Skin of body (tissue), 2 donors: ENCODE results near the gene SLC2A5. TPM values are rescaled to one million over a fixed set of nuclear protein-coding genes. Genes with fewer than 3 reads are reported as not detected.
"Not testable (repeated sequence)": the region's sequence is repeated elsewhere in the genome, so short reads cannot be mapped to it uniquely, and the experiment has no call there.

Experiments used
- DNase-seq: peaks from one replicate; lab custom pipeline; 2025; lab: John Stamatoyannopoulos, UW
- total RNA-seq: library from RNA; depleted of rRNA; stranded (reverse); fragments of >200 nt; gene quantifications from one replicate; pipeline ENCODE4 v1.2.3, GENCODE V29; 2014

SLC2A5 gene
- total RNA-seq, 1 donor from 2014 or later, result 9.1 TPM

DNA sequence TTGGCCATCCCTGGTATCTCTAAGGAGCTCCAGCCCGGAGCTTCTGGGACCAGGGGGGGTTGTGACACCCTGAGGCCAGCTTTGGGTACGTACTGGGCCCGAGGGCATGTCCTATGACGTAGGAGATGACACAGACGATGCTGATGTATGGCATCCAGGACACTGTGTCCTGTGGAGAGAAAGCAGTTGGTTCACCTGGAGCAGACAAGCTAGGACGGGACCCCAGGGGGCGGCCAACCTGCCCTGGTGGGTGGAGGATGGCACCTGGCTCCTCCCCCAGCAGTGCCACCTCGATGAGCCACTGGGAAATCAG lies 31.1 kb downstream of the SLC2A5 start:
- no peak for DNase-seq

DNA sequence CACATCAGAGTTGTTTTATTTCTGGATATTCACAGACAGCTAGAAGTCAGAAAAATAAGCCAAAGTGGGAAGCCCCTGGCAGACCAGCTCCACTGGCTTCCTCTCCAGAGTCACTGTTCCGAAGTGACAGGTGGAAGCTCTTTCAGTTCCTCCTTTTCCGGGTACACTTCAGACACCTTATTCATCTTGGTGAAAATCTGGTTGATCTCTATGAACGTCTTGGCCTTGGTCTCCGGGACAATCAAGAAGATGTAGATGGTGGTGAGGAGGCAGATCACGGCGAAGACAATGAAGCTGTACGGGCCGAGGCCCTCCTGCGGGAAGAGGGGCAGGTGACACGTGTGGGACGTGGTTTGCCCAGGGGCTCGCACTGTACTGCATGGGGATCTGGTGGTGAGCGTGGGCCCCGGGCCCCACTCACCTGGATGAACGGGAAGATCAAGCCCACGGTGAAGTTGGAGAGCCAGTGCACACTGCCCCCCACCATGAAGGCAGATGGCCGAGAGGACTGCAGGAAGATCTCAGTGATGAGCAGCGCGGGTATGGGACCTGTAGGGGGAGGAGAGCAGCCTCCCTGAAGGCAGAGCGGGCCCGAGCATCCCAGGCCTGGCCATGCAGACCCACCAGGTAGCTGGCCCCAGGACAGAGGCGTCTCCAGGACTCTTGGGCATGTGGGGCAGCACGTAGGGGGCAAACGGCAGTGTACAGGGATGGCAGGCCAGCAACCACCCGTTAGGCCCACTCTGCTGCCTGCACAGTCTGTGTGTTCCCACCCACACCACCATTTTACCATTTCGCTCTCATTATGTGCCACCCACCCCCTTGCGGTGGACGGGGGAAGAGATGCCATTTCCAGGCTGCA lies 31.7 kb downstream of the SLC2A5 start:
- no peak for DNase-seq

DNA sequence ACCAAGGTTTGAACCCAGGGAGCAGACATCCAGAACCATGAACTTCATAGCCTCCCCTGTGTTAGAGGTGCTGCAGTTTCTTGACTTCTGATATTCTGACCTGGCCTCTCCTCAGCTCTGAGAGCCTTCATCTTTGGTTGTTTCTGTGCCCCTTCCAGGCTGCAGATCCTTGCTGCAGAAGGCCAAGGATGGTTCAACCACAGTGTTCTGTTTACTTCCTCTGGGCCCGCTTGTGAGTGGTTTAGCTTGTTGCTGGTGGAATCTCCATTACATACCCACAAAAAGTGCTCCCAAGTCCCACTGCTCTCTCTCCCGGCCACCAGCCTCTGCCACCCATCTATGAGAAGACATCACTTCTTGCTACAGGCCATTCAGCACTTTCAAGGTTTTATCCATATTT lies 34.2 kb downstream of the SLC2A5 start:
- no peak for DNase-seq

DNA sequence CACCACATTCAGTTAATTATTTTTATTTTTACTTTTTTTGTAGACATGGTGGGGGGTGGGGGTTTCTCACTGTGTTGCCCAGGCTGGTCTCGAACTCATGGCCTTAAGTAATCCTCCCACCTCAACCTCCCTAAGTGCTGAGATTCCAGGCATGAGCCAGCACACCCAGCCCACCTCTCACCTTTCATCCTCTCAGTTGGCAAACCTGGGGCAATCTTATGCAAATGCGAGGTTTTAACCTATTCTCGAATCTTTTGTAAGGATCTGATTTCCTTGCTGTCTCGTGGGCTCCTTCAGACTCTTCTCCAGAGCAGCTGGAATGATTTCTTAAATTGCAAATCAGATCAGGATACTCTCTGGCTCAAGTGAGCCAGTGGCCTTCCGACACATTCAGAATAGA lies 36.1 kb downstream of the SLC2A5 start:
- DNase-seq, result no peak

DNA sequence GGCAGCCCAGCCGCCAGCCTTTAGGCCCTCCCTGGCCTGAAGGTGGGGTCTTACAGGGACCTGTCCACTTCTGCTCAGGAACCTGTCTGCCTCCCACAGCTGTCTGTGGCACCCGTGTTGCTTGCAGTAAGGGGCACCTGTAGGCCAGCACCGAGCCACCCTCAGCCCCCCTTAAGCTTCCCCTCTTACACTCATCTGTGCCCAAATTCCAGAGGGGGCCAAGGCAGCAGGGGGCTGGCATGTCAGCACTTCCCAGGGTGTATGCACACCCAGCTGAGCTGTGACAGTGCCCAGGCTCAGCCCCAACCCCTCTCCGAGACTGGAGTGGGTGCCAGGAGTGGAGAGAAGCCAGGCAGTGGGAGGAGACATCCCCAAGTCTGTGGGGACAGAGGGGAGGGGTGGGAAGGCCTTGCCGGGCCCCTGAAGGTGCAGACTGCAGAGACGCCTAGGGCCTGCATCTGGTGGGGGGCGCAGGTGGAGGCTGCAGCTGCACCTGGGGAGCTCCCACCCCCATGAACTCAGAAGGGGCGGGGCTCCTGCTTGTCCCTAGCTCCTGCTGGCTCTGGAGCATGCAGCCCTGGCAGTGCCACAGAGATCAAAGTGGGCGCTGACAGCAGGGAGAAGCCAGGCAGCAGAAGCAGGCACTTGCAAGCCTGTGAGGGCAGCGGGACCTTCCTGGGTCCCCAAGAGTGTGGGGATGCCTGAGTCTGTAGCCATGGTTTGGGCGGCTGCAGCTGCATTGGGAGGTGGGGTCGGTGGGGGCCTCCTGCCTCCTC lies 37.8 kb downstream of the SLC2A5 start:
- DNase-seq, result no peak

DNA sequence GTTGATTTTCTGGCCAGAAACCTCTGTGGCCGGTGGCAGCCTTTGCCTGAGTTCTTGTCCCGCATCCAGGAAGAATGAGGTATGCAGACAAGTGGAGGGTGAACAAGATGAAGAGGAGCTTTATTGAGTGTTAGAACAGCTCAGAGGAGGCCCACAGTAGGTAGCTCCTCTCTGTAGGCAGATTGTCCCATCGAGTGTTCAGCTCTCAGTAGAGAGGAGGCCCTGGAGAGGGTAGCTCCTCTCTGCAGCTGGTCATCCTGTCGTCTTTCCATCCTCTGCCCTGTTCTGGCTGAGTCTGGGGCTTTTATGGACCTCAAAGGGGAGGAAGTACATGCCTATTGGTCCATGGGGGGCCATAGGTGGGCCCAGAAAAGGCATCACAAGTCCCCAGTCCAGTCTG lies 38.4 kb downstream of the SLC2A5 start:
- DNase-seq, result not testable (repeated sequence)

DNA sequence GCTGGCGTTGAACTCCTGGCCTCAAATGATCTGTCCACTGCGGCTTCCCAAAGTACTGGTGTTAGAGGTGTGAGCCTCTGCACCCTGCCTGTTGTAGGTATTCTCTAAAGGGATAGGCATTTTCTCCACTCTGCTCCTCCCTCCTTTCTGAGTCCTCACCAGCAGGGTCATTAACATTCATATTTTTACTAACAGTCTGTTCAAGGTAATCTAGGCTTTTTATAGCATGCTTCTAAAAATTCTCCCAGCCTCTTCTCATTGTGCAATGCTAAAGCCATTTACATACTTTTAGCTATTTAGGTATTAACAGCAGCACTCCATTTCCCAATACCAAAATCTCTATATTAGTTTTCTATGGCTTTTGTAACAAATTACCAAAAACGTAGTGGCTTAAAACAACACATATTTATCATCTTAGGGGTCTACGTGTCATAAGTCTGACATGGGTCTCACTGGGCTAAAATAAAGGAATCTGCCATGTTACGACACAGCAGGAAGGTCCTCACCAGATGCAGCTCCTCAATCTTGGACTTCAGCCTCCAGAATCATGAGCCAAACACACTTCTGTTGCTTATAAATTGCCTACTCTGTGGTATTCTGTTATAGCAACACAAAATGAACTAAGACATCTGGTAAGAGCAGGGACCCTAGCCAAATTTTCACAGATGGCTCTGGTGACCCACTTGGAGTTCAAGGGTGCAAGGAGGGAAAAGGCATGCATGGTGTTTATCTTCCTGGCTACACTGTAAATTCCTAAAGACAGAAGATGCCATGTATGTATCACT lies 40.3 kb downstream of the SLC2A5 start:
- DNase-seq, result no peak

DNA sequence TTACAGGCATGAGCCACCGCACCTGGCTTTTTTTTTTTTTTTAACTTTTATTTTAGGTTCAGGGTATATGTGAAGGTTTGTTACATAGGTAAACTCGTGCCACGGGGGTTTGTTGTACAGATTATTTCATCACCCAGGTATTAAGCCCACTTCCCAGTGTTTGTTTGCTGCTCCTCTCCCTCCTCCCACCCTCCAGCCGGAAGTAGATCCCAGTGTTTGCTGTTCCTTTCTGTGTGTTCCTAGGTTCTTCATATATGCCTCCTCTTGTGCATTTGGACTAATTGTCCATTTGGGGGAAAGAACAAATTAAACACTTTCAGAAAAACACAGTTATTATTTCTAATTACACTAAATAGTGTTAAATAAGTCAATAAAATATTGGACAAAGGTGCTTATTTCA lies 42.1 kb downstream of the SLC2A5 start:
- DNase-seq, result no peak

DNA sequence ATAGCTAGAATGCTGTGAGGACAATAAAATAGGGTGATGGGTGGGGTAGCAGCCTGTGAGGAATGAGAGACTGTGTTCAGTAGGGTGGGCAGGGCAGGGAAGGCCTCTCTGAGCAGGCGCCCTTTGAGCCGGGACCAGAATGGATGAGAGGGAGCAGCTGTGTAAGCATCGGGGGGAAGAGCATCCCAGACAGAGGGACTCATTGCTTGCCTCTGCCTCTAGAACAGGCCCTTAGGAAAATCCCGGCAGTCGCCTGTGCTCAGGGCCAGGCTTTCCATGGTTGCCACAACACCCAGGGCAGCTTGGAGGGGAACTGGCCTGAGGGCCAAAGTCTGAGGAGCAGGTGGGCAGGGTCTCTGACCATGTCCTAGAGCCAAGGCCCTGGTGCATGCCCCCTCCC lies 44.0 kb downstream of the SLC2A5 start:
- no peak for DNase-seq

DNA sequence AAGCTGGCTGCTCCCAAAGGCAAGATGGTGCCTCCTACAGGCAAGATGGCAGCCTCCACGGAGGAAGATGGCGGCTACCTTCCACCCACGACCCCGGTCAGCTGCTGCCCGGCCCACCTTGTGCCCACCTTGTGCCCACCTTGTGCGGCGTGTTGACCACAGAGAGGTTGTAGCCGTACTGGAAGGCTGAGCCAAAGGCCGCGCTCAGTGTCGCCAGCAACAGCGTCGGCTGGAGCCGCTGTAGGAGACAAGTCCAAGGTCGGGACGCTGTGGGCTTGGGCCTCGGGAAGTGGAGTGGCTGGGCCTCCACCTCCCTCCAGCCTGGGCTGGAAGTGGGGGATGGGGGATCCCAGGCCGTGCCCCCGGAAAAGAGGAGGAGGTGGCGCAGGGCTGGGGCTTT lies 44.6 kb downstream of the SLC2A5 start:
- no peak for DNase-seq

DNA sequence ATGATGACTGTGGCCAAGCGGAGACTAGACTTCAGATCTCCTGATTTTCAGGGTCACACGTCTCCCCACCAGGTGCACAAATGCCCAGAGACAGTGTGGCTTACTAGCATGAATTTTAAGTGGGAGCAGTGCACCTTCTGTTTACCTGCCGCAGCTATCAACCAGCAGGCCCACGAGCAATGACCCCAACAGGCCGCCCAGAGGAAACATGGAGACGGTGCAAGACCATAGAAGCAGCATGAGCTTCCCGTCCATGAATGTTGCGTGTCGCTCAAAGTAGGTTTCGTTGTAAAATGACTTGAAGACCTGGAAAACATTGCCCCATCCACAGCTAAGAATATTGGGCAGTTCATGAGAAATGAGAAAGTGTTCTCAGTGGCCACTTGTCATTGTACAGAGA lies 46.7 kb downstream of the SLC2A5 start:
- no peak for DNase-seq

DNA sequence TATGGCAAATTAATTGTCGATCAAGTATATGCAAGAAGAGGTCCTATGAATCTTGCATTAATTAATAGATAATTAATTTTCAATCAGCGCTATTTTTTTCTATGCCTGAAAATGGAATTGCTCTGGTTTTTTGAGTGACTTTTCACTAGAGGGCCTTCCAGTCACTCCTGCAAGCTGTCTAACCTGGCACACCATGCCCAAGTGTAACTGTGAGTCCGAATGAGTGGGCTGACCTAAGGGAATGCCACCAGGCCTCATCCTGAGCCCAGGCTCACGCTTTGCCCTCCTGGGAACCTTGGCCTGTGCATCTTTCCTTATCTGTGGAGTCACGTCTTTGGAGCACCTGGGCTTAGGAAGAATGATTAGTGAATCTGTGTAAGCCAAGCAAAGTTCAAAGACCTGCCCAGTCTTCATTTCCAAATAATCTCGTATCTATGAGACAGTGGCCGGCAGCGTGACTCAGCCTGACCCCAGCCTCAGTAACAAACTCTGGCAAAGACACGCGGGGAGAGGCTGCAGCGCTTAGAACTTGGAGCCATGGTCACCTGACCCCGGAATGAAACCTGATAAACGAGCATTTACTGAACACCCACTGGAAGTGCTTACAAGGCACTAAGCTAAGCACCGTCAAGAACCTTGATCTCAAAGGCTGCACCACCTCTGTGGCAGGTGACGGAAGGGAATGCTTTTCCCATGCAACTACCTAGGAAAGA lies 47.3 kb downstream of the SLC2A5 start:
- not testable (repeated sequence) for DNase-seq

DNA sequence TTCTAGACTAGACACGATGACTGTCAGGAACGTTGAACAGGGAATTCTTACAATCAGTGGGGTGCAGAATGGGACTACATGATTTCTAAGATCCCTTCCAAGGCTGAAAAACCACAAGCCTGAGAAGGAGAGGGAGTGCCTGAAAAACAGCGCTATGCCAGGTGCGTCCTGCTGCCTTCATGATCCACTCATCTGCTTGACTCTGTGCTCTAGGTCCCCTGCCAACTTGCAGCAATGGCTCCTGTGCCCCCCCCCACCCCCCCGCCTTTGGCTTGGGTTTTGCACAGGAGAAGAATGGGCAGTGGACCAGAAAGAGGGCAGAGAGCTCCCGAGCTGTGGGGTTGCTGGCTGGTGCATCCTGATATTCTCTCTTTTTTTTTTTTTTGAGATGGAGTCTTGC lies 49.1 kb downstream of the SLC2A5 start:
- DNase-seq, result no peak

DNA sequence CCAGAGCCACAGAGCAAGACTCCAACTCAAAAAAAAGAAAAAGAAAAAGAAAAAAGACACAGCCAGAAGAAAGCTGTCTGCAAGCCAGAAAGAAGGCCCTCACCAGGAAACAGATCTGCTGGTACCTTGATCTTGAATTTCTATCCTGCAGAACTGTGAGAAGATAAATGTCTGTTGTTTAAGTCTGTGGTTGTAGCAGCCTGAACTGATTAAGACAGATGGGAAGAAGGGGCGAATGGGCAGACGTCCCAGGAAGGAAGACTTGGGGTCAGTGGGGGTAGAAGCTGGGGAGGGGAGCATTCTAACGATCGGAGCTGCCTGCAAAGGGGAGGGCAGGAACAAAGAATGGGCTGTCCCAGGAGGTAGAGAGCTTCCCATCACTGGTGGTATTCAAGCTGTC lies 49.5 kb downstream of the SLC2A5 start:
- no peak for DNase-seq

DNA sequence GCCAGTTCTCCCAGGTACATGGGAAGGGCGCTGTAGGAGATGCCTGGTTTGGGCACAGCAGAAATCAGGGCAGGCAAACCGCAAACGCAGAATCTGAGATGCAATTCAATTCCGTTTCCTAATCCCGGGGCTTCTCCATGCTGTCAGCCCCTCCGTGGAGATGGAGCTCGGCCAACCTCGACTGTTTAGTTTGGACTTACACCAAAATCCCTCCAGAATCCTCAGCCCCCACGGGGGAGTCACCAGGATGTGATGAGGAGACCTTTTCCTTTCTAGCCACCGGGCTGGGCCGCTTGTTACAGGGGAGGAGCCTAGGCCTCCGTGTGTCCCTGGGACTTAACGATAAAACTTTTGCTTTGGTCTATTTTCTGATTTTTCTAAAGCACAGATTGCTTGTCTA lies 51.1 kb downstream of the SLC2A5 start:
- no peak for DNase-seq

DNA sequence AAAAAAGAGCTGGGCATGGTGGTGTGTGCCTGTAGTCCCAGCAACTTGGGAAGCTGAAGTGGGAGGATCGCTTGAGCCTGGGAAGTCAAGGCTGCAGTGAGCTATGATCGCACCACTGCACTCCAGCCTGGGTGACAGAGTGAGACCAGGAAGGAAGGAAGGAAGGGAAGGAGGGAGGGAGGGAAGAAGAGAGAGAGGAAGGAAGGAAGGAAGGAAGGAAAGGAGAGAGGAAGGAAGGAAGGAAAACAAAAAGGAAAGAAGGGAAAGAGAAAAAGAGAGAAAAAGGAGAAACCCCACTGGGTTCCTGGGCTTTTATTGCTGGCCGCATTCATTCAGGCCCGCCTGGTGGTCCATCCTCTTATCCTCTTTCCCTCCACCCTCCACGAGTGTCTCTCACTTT lies 53.0 kb downstream of the SLC2A5 start:
- no peak for DNase-seq

DNA sequence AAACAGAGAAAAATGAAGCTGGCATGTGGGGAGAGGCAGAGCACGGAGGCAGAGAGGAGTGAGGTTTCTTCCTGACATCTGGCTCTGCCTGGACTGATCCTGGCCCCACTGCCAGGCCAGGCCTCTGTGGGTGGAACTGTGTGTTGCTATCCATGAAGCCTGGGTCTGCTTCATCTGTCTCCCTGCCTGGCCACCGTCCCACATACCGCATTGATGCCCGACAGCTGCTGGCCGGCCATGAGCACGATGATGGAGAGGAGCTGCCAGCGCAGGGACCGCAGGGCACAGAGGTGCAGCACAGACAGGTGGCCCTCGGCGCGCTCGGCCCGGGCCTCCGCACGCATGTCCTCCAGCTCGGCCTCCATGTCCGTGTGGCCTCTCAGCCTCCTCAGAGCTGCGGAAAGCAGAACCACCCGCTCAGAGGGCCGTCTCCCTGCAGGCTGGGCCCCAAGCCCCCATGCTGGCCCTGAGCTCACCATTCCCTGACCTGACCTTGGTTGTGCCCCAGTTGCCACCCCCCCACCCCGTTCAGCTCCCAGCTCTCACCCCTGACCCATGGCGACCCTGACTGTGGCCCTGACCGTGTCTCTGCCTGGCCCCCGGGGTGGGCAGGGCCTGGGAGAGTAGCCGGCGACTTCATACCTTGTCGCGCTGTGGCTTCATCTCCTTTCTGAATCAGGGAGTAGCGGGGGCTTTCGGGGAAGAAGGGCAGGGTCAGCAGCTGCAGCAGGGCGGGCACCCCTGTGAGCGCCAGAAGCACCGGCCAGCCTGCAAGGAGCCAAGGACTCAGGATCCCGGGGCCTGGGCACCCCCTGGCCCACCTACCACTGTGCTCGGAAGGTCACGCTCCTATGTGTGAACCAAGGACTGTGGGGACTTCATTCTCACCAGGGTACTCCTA lies 54.7 kb downstream of the SLC2A5 start:
- DNase-seq, result no peak

DNA sequence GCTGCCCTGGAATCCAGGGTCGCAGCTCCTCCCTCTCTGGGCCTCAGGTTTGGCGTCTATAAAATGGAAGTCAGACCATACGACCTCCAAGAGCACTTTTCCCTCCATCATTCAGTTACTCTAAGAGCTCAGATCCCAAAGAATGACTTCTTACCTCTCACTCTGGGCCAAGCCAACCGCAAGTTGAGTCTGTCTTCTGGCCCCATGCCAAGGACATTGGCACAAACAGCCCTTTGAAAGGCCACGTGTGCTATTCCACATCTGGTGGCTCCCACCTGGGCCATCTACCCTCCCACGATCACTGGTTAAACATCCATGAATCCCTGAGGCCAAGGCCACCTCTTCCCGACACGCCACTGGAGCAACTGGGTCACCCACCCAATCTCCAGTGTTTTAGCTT lies 55.6 kb downstream of the SLC2A5 start:
- DNase-seq, result no peak

DNA sequence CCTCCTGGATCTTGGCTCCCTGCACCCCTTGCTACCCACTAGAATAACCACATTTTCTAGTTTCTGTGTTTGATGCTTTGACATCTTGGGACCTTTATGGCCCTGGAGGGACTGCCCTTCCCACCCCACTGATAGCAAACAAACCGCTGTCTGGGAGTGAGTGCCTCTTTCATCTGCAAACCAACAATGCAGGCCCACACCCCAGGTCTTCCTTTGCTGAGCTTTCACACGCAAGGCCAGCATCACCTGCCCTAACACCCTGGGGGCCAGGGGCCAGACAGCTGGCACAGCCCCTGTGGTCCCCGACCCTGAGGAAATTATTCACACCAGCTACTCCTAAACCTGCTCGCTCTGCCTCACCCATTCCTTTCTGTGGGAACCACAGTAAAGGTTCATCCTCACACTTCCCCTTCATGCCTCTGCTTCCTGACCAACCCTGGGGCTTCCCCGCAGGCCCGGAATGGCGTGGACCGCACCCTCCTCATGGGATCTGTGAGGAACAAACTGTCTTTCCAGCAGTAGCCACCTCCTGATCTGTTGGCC lies 58.6 kb downstream of the SLC2A5 start:
- no peak for DNase-seq
